ENCODE measurements around the gene SNAI1.
"Not testable (repeated sequence)": the region's sequence is repeated elsewhere in the genome, so short reads cannot be mapped to it uniquely, and the experiment has no call there.

SNAI1 gene

GRCh38 chr20:49948809-49949507, 33.8 kb upstream of the SNAI1 start:
- in situ Hi-C loops (cut with MboI; ENCODE audit: low sequenced_read_pairs, unreplicated experiment) = no loop called here
- no peak for DNase-seq (ENCODE audit: low spot score)
- no peak for TF ChIP-seq CTCF (IDR thresholded peaks at IDR 0.05; ENCODE audit: borderline replicate concordance, control extremely low read depth, extremely low read depth, insufficient read depth, missing control alignments)

- DNase-seq (ENCODE audit: low spot score) = no peak
- no peak for TF ChIP-seq CTCF (IDR thresholded peaks at IDR 0.05; ENCODE audit: borderline replicate concordance, control extremely low read depth, extremely low read depth, insufficient read depth, missing control alignments)
- in situ Hi-C loops (cut with MboI; ENCODE audit: low sequenced_read_pairs, unreplicated experiment) = loop anchor here (25.0 kb wide), 1 partner anchor 511 kb away; no protein-coding TSS in a partner anchor
Measured at GRCh38 chr20:49951151-49951550, 31.6 kb upstream of the SNAI1 start.

GRCh38 chr20:49955167-49955566, 27.6 kb upstream of the SNAI1 start:
- in situ Hi-C loops (cut with MboI; ENCODE audit: low sequenced_read_pairs, unreplicated experiment) = loop anchor here (25.0 kb wide), 1 partner anchor 507 kb away; no protein-coding TSS in a partner anchor
- no peak for DNase-seq (ENCODE audit: low spot score)
- TF ChIP-seq CTCF (IDR thresholded peaks at IDR 0.05; ENCODE audit: borderline replicate concordance, control extremely low read depth, extremely low read depth, insufficient read depth, missing control alignments) = no peak

- DNase-seq (ENCODE audit: low spot score) = not testable (repeated sequence)
- in situ Hi-C loops (cut with MboI; ENCODE audit: low sequenced_read_pairs, unreplicated experiment) = loop anchor here (25.0 kb wide), 1 partner anchor 506 kb away; no protein-coding TSS in a partner anchor
Measured at GRCh38 chr20:49955830-49956396, 26.9 kb upstream of the SNAI1 start.

- in situ Hi-C loops (cut with MboI; ENCODE audit: low sequenced_read_pairs, unreplicated experiment) = loop anchor here (25.0 kb wide), 1 partner anchor 506 kb away; no protein-coding TSS in a partner anchor
- DNase-seq (ENCODE audit: low spot score) = no peak
- TF ChIP-seq CTCF (IDR thresholded peaks at IDR 0.05; ENCODE audit: borderline replicate concordance, control extremely low read depth, extremely low read depth, insufficient read depth, missing control alignments) = no peak
Measured at GRCh38 chr20:49956689-49957088, 26.1 kb upstream of the SNAI1 start.

GRCh38 chr20:49957089-49957938, 25.5 kb upstream of the SNAI1 start:
- in situ Hi-C loops (cut with MboI; ENCODE audit: low sequenced_read_pairs, unreplicated experiment) = loop anchor here (25.0 kb wide), 1 partner anchor 505 kb away; no protein-coding TSS in a partner anchor
- not testable (repeated sequence) for DNase-seq (ENCODE audit: low spot score)

- in situ Hi-C loops (cut with MboI; ENCODE audit: low sequenced_read_pairs, unreplicated experiment) = loop anchor here (10.0 to 25.0 kb wide), 2 partner anchors 203 to 501 kb away; no protein-coding TSS in a partner anchor
- no peak for TF ChIP-seq CTCF (IDR thresholded peaks at IDR 0.05; ENCODE audit: borderline replicate concordance, control extremely low read depth, extremely low read depth, insufficient read depth, missing control alignments)
- DNase-seq (ENCODE audit: low spot score) = no peak
Measured at GRCh38 chr20:49961413-49961812, 21.4 kb upstream of the SNAI1 start.

All from GM13976 (cell line).